HG02973 (cell line): ENCODE results near the gene OR2T3.
"Not testable (repeated sequence)": the region's sequence is repeated elsewhere in the genome, so short reads cannot be mapped to it uniquely, and the experiment has no call there.

Experiments
- ATAC-seq: cut with Tn5 transposase; IDR thresholded peaks from one replicate; pipeline ENCODE4 v1.9.1; 2021; ENCODE audit warnings: moderate library complexity; ENCODE audit not compliant: unreplicated experiment

Gene OR2T3

DNA sequence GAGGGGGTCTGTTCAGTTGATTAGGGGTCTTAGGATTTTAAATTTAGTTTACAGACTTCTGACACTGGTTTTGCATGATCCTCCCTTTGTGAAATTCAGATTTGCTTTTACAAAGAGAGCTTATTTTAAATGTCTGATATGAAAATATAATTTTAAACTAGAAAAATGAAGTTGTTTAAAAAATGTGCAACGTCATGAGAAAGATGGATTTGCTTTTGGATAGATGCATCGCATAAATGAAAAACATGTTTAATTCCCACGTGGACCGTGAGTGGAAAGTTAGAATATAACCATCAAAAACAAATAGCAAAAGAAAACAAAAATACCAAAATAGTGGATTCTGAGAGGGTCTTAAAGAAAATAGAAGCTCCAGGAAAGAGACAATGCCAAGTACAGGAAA is 2.0 kb upstream of the OR2T3 start:
- no peak for ATAC-seq

GRCh38 chr1:248472111-248472510 is 1.0 kb upstream of the OR2T3 start:
- not testable (repeated sequence) for ATAC-seq

DNA sequence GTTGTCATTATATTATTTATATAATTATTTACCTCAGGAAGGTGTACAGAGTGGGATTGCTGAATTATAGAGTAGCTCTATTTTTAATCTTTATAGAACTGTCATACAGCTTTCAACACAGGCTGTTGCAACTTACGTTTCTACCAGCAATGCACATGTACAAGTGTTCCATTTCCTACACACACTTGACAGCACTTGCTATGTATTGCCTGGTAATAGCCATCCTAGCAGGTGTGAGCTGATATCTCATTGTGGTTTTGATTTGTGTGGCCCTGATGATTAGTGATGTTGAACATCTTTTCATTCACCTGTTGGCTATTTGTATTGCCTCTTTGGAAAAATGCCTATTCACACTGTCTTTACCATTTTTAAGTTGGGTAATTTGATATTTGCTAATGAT is 2.5 kb downstream of the OR2T3 start:
- not testable (repeated sequence) for ATAC-seq

- peak; percentile 89 for ATAC-seq
These were observed 8.8 kb downstream of the OR2T3 start for GRCh38 chr1:248481686-248482579.

GRCh38 chr1:248488289-248488688 is 15.1 kb downstream of the OR2T3 start, which contains the start of gene OR2T5:
TSS of gene OR2T5 (plus strand) at chr1:248488589. CDS start at chr1:248488589, 0 bp downstream.
- not testable (repeated sequence) for ATAC-seq

DNA sequence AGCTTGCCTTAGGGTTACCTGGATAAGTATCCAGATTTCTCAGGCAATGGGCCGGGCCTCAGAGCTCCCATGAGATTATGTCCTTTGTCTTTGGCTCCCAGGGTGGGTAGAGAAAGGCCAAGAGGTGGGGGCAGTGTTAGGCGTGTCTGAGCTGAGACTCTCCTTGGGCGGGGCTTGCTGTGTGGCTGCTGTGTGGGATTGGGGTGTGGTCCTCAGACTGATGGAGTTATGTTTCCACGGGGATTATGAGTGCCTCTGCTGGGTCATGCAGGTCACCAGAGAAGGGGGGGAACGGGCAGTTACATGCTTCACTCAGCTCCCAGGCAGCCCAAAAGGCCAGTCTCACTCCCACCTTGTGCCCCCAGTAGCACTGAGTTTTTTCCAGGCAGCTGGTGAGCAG is 23.5 kb downstream of the OR2T3 start:
- ATAC-seq: not testable (repeated sequence)

GRCh38 chr1:248500305-248501035 is 27.3 kb downstream of the OR2T3 start:
- not testable (repeated sequence) for ATAC-seq

DNA sequence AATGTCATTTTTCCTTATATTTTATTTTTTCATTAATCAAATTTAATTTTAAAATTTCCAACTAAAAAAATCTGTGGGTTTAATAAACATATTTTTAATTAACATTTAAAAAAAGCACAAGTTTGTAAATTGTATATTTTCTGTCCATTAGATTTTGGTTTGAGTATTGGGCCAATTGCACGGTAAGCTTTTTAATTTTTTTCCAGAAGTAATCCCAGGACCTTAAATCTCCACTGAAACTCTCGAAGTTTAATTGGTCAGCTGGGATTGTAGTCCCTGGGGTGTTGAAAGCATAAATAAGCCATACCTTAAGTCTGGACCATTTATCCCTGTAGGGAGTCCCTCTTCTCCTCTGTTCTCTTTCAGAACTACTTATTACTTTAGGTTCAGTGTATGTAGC is 34.6 kb downstream of the OR2T3 start, which contains the start of gene OR2G6:
Gene OR2G6 (plus strand): TSS at position 301 of the 400 bp plus-strand sequence. CDS start 13,574 bp downstream, outside the sequence.
- ATAC-seq: not testable (repeated sequence)

DNA sequence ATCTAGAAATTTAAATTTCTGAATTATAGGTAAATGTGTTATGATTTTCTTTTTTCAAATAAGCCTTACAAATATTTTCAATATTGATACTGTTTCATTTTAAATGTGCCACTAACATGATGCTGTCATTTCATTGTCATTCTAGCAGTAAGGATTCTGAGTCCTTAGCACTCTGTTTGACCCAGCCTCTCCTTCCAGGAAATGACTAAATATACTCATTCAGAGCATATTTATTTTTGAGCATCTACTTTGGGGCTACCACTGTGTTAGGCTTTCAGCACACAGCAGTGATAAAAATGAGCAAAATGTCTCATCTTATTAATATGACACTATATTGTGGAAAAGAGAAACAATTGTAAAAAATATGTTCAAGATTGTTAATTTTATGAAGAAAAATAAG is 37.1 kb downstream of the OR2T3 start:
- ATAC-seq: not testable (repeated sequence)

- ATAC-seq: no peak
These were observed 48.7 kb downstream of the OR2T3 start for GRCh38 chr1:248521856-248522255.
